HepG2 (cell line): ENCODE results near the gene TEF.

Experiments used
- DRAP1 ChIP-seq: IDR thresholded peaks from 2 replicates; pipeline ENCODE4 v1.6.1; 2016; ENCODE audit warnings: missing genetic modification reagents, missing compliant biosample characterization
- HOXA9 ChIP-seq: sonication (generic); formaldehyde crosslinking; IDR thresholded peaks from 2 replicates; pipeline ENCODE4 v1.8.1; 2022; ENCODE audit warnings: missing genetic modification reagents, mild to moderate bottlenecking, moderate library complexity, borderline replicate concordance
- POLR2A ChIP-seq, 2 experiments: IDR thresholded peaks; 2 replicates each; pipeline ENCODE4 v1.6.1; 2011; ENCODE audit warnings: low read depth in 2 of 2, low read length in 2 of 2, mild to moderate bottlenecking in 1 of 2, moderate library complexity in 1 of 2; ENCODE audit not compliant: insufficient read depth in 1 of 2
- SIN3A ChIP-seq: IDR thresholded peaks from 2 replicates; pipeline ENCODE4 v1.6.1; 2011; ENCODE audit warnings: low read depth, mild to moderate bottlenecking, control low read depth, low read length, borderline replicate concordance
- TBP ChIP-seq: sonication (generic); formaldehyde crosslinking; IDR thresholded peaks from 2 replicates; pipeline ENCODE4 v1.5.0; 2020; ENCODE audit warnings: missing genetic modification reagents
- TCF12 ChIP-seq, 2 experiments: fragments of 450-650 bp in 1 of 2; sonication (generic) in 1 of 2; formaldehyde crosslinking in 1 of 2; IDR thresholded peaks; 2 replicates each; pipeline versions ENCODE4 v1.6.1 to v1.8.0; 2017 to 2022; ENCODE audit warnings: antibody characterized with exemption in 1 of 2, mild to moderate bottlenecking in 1 of 2, missing genetic modification reagents in 1 of 2, moderate library complexity in 1 of 2
- ZBTB20 ChIP-seq: sonication (generic); formaldehyde crosslinking; IDR thresholded peaks from 2 replicates; pipeline ENCODE4 v1.8.1; 2023; ENCODE audit warnings: missing genetic modification reagents, low read depth, mild to moderate bottlenecking, borderline replicate concordance
- ZNF652 ChIP-seq: IDR thresholded peaks from 2 replicates; pipeline ENCODE4 v1.6.1; 2016; ENCODE audit warnings: low read depth, borderline replicate concordance
- ZSCAN30 ChIP-seq: sonication (generic); formaldehyde crosslinking; IDR thresholded peaks from 2 replicates; pipeline ENCODE4 v1.5.0; 2020; ENCODE audit warnings: mild to moderate bottlenecking, missing genetic modification reagents
- TF ChIP-seq, protein P1 (sequence below): sonication (generic); formaldehyde crosslinking; IDR thresholded peaks from 2 replicates; pipeline ENCODE4 v1.4.0; 2020; ENCODE audit warnings: missing genetic modification reagents, borderline replicate concordance

- TF ChIP-seq ZNF652 (CRISPR knock-in tag) (no peak), POLR2A (IDR thresholded peaks at IDR 0.05; ENCODE audit: insufficient read depth in 1 of 2, low read depth in 2 of 2, low read length in 2 of 2) (no peak), TBP (CRISPR knock-in tag) (no peak), DRAP1 (no peak), SIN3A (no peak), TCF12 (IDR thresholded peaks at IDR 0.05) (no peak), TCF12 (CRISPR knock-in tag; IDR thresholded peaks at IDR 0.05) (no peak), HOXA9 (CRISPR knock-in tag) (no peak), ZBTB20 (CRISPR knock-in tag) (no peak), ZSCAN30 (CRISPR knock-in tag) (no peak)
- TF ChIP-seq, protein P1, sequence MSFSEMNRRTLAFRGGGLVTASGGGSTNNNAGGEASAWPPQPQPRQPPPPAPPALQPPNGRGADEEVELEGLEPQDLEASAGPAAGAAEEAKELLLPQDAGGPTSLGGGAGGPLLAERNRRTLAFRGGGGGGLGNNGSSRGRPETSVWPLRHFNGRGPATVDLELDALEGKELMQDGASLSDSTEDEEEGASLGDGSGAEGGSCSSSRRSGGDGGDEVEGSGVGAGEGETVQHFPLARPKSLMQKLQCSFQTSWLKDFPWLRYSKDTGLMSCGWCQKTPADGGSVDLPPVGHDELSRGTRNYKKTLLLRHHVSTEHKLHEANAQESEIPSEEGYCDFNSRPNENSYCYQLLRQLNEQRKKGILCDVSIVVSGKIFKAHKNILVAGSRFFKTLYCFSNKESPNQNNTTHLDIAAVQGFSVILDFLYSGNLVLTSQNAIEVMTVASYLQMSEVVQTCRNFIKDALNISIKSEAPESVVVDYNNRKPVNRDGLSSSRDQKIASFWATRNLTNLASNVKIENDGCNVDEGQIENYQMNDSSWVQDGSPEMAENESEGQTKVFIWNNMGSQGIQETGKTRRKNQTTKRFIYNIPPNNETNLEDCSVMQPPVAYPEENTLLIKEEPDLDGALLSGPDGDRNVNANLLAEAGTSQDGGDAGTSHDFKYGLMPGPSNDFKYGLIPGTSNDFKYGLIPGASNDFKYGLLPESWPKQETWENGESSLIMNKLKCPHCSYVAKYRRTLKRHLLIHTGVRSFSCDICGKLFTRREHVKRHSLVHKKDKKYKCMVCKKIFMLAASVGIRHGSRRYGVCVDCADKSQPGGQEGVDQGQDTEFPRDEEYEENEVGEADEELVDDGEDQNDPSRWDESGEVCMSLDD (CRISPR knock-in tag) = no peak
Observed at GRCh38 chr22:41368543-41369423, 13.0 kb upstream of the TEF start.
